Measurements from ENCODE around the gene MLLT3.

MLLT3 gene

GRCh38 chr9:20305452-20305851, 316.8 kb downstream of the MLLT3 start:
- DNase-seq (ENCODE audit: low read depth in 2 of 2): no peak

GRCh38 chr9:20303996-20304395, 318.3 kb downstream of the MLLT3 start:
- DNase-seq (ENCODE audit: low read depth in 2 of 2): no peak

- DNase-seq (ENCODE audit: low read depth in 2 of 2): no peak
These were observed 319.2 kb downstream of the MLLT3 start for GRCh38 chr9:20303066-20303465.

GRCh38 chr9:20302197-20302596, 320.1 kb downstream of the MLLT3 start:
- DNase-seq (ENCODE audit: low read depth in 2 of 2): no peak

- DNase-seq (ENCODE audit: low read depth in 2 of 2): no peak
These were observed 321.7 kb downstream of the MLLT3 start for GRCh38 chr9:20300430-20301115.

GRCh38 chr9:20297646-20298084, 324.6 kb downstream of the MLLT3 start:
- no peak for DNase-seq (ENCODE audit: low read depth in 2 of 2)

- no peak for DNase-seq (ENCODE audit: low read depth in 2 of 2)
These were observed 326.7 kb downstream of the MLLT3 start for GRCh38 chr9:20295555-20295954.

- no peak for DNase-seq (ENCODE audit: low read depth in 2 of 2)
These were observed 328.1 kb downstream of the MLLT3 start for GRCh38 chr9:20294046-20294750.

- no peak for DNase-seq (ENCODE audit: low read depth in 2 of 2)
These were observed 330.3 kb downstream of the MLLT3 start for GRCh38 chr9:20292002-20292401.
